GM21360 (cell line): ENCODE data around the gene TTC33.
A peak's percentile ranks its signal among the peaks of the same experiment; 100 is the strongest.
"Not testable (repeated sequence)": the region's sequence is repeated elsewhere in the genome, so short reads cannot be mapped to it uniquely, and the experiment has no call there.

Source experiments
- ATAC-seq: cut with Tn5 transposase; IDR thresholded peaks from one replicate; pipeline ENCODE4 v1.9.1; 2021; ENCODE audit warnings: mild to moderate bottlenecking, moderate library complexity; ENCODE audit not compliant: unreplicated experiment

TTC33 gene, protein sequence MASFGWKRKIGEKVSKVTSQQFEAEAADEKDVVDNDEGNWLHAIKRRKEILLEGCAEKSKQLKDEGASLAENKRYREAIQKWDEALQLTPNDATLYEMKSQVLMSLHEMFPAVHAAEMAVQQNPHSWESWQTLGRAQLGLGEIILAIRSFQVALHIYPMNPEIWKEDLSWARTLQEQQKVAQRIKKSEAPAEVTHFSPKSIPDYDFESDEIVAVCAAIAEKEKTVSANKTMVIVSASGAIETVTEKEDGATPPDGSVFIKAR

DNA sequence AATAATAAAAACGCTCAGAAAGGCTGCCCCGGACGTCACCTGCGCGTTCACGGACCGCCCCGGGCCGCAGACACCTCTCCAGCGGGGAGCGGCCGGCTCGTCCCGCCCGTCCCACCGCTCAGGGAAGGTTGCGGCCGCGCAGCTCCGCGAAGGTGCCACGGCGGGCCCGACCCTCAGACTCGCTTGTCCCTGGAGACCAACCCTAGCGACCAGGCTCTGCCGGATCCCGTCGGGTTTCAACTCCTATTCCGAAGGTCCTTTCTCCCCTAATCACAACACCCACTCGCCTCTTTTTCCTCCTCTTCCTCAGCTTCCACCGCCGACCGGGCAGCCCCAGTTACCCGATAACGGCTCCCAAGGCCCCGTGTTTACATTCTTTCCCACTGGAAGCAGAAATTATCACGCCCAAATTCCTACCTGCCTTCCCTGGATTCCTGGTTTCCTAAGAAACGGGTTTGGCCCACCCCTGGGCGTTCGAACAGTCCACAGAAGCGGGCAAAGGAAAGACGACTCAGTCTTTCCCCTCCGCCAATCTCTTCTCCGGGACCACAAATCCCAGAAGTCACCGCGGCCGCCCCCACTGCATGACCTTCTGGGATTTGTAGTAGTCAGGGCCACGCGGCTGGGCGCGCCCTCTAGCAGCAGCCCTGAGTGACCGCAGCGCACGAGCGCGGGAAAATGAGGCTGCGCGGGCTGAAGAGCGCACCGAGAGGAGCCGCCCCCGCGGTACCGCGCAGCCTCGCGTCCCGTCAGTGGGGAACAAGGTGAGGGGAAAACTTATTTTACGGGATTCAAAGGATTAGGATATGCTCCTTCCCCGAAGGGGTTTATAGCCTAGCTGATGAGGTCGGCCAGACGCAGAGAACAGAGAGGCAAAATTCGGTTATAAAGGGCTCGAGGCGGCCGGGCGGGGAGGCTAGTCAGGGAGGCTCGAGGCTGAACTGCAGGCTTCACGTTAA is at the start of gene TTC33:
TSS of gene TTC33 (minus strand) at position 555 of the 959 bp plus-strand sequence. CDS start 8,943 bp downstream, outside the sequence.
- ATAC-seq = peak; percentile 86

DNA sequence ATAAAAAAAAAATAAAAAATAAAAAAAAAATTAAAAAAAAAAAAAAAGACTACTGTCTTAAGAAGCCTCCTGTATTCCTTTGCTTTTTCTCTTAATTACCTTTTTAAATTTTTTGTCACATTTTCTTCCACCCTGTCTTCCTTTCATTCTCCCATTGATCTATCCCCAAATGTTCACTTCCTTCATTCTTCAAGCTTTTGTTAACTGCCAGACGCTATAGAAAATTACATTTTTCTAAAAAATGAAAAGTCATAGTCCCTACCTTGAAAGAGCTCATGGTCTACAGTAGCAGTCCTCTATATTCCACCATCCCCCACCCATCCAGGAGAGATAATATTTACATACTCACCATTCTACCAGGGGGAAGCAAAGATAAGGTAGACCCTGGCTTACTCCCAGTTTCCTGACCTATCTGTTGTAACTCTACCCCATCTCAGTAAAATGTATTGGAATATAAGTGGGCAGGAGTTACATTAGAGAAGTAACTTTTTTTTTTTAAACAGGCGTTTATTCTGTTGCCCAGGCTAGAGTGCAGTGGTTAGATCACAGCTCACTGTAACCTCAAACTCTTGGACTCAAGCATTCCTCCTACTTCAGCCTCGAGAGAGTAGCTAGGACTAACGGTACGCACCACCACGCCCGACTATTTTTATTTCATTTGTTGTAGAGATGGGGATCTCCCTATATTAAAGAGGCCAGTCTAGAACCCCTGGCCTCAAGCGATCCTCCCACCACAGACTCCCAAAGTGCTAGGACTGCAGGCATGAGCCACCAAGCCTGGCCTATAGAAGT is 46.2 kb upstream of the TTC33 start:
- no peak for ATAC-seq

DNA sequence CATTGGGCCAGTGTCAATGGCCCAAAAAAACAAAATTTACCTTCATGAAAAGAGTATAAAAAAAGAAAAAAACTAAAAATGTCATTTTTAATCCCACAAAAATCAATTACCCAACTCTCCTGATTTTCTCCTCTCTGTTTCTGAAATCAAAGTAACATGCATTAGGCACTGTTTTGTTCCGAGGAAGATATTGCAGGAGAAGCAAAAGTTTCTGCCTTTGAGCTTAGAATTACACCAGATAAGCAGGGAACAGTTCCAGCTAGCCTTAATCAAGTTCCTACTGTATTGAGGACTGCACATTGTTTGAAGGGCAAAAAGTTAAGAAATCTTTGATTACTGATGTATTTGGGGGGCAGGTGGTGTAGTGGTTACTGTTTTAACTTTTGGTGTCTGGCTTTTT is 43.5 kb upstream of the TTC33 start:
- no peak for ATAC-seq

DNA sequence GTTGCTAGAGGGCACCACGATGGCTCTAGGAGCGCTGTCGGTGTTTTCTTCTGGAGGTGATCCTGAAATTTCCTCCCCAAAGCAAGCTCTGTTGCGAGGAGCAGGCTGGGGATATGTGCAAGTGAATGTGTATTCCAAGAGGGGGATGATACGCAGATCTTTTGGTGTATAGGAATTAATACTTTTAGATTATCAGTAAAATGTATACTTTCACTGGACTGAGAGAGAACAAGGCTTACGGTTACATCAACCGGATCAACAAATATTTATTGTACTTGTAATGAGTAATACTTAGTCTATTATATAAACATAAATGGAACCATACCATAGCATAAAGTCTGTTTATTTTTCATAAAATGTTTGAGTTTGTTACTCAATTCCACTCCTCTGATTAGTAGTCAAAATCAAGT is 43.0 kb upstream of the TTC33 start:
- ATAC-seq = no peak

DNA sequence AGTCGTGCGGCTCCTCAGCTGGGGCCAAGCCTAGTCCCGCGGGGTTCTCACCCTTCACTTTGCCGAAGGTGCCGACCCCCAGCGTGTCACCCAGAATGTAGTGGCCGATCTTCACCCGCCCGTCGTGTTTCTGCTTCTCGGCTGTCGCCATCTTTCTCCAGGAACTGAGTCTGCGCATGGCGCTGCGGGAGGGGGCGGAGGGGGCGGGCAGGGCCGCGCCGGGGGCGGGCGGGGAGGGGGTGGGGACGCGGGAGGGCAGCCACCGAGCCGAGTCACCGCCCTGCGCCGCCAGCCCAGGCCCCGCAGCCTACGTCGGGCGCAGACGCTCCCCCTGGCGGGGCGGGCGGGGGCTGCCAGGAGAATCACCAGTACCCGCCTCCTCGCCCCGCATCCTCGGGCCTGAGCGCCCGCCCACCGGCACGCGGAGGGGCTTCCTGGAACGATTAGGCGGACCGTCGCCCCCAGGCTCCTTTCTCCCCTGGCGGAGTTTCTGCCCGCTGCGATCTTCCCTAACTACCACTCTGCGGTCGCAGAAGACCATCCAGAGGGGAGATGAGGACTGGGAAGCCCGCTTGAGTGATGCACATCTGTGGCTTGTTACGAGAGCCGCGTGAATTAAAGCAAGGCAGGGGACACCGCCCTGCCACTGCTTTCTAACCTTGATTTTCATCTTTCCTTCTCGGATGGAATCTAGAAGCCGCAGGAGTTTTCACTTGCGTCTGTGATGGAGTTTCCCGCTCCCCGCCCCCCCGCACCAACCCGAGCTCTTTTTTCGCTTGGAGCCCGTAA is 42.4 kb upstream of the TTC33 start, which contains the start of gene PRKAA1:
TSS of gene PRKAA1 (minus strand) at position 363 of the 789 bp plus-strand sequence. CDS start at position 178, 185 bp downstream.
- ATAC-seq = peak; percentile 96

DNA sequence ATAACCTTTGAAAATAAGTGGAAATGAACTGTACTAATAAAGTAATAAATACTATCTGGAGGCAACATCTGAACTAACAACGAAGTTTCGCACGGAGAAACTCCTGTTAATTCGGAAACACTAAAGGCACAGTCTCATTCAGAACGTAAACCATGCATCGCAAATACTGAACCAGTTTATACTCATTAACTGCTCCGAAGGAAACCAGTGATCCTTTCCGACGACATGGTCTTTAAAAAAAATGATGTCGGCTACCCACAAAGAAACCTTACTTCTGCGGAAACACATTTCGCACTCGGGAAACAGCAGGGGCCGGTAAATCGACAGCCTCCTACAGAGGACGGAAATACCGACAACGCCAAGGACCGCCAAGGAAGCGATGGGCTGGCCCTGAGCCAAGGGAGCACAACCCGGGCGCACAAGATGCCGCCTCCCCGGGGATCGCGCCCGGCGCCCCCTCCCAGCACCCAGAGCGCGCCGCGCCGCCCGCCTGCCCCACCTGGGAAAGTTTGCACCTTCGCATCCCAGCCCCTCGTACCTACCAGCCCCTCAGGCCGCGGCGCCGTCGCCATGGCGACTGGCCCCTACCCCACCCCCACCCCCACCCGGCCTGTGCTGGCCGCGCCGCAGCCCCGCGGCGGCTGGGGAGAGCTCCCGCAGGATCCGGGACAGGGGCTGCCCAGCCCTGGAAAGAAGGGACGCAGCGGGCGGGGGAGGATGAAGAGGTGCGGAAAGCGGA is 41.7 kb upstream of the TTC33 start:
- ATAC-seq = peak; percentile 34

DNA sequence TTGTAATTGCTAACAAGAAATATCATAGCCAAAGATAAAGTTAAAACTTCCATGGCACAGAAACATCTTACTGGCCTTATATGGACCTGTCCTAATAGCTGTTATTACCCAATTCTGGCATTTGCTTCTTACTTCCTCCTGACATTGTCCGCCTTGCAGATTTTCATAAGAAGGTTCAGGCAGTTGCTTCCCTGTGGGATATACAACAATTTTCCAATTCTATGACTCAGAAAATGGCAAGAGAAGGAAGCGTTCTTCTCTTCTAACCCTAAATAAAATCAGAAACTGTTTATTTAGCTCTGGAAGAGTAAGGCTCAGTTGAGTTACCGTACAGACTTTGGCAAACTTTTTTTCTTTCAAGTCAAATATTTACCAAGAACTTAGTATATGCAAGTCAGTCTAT is 40.7 kb upstream of the TTC33 start:
- no peak for ATAC-seq

DNA sequence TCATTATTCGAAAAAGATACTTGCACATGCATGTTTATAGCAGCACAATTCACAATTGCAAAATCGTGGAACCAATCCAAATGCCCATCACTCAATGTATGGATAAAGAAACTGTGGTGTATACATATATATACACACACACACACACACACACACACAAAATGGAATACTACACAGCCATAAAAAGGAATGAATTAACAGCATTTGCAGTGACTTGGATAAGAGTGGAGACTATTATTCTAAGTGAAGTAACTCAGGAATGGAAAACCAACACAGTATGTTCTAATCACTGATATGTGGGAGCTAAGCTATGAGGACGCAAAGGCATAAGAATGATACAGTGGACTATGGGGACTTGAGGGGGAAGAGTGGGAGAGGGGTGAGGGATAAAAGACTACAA is 39.1 kb upstream of the TTC33 start:
- ATAC-seq = not testable (repeated sequence)

DNA sequence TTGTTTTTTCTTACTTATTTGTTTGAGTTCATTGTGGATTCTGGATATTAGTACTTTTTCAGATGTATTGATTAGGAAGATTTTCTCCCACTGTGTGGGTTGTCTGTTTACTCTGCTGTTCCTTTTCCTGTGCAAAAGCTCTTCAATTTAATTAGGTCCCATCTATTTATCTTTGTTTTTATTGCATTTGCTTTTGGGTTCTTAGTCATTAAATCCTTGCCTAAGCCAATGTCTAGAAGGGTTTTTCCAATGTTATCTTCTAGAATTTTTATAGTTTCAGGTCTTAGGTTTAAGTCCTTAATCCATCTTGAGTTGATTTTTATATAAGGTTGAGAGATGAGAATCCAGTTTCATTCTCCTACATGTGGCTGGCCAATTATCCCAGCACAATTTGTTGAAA is 38.6 kb upstream of the TTC33 start:
- not testable (repeated sequence) for ATAC-seq

DNA sequence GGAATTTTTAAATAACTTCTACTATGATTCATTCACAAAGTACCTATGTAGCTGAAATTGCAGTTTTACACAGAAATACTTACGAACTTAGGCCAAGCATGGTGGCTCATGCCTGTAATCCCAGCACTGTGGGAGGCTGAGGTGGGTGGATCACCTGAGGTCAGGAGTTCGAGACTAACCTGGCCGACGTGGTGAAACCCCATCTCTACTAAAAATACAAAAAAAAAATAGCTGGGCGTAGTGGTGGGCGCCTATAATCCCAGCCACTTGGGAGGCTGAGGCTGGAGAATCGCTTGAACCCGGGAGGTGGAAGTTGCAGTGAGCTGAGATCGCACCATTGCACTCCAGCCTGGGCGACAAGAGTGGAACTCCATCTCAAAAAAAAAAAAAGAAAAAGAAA is 36.9 kb upstream of the TTC33 start:
- ATAC-seq = not testable (repeated sequence)

DNA sequence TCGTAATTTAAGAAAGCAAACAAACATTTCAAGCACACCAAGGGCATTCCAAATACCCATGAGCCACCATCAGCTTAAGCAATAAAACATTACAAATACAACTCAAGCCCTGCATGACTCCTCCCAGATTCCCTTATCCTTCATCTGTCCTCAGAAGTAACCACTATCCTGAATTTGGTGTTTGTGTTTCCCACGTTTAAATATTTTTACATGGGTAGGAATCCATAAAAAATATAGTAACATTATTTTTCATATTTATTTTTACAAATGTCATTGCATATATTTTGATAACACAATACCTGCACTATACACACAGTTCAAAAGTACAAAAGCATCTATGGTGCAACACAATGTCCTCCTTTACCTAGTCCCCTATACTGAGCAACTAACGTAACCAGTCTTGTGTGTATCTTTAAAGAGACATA is 36.0 kb upstream of the TTC33 start:
- no peak for ATAC-seq

DNA sequence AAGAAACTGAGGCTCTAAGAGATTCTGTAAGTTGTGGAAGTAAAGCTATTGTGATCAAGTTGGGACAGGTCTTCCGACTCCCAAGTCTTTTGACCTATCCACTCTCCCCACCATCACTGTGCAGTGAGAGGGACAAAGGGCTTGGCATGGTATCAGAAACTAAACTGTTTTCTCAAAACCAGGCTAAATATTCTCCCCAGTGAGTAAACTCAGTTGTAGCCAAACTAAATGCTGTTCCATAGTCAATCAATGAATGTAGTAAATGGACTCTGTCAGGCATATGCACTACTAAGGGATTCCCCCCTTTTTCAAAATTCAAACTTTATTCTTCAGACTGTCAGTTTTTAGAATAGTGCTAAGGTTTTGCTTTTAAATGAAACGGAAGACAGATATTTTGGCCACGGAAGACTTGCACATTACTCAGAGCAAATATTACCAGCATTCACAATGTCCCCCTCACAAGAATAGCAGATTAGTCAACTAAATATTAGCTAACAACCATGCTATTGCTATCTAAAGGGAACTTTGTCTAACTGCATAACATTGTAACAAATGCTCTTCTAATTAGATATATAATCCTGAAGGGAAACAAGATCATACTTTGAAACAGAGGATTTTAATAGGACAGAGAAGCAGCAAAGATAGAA is 35.3 kb upstream of the TTC33 start:
- ATAC-seq = no peak

DNA sequence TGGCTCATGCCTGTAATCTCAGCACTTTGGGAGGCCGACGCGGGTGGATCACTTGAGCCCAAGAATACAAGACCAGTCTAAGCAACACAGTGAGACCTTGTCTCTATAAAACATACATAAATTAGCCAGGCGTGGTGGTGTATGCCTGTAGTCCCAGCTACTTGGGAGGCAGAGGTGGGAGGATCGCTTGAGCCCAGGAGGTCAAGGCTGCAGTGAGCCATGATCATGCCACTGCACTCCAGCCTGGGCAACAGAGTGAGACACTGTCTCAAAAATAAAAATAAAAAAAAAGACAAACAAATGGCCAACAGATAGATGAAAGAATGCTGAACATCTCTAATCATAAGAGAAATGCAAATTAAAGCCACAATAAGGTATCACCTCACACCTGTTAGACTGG is 33.2 kb upstream of the TTC33 start:
- not testable (repeated sequence) for ATAC-seq

DNA sequence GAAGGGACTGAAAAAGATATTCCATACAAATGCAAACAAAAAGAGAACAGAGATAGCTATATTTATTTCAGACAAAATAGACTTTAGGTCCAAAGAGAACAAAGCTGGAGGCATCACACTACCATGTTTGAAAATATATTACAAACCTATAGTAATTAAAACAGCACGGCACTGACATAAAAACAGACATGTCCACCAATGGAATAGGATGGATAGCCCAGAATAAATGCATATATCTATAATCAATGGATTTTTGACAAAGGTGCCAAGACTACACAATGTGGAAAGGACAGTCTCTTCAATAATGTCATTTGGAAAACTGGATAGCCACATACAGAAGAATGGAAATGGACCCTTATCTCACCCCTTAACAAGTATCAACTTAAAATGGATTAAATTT is 32.2 kb upstream of the TTC33 start:
- ATAC-seq = no peak

DNA sequence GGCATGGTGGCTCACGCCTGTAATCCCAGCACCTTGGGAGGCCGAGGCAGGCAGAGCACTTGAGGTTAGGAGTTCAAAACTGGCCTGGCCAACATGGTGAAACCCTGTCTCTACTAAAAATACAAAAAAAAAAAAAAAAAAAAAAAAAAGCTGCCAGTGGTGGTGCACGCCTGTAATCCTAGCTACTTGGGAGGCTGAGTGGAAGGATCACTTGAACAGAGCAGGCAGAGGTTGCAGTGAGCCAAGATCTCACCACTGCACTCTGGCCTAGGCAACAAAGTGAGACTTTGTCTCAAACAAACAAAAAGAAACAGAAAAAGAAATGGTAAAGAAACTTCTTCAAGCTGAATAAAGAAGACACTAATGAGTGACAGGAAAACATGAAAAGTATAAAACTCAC is 30.9 kb upstream of the TTC33 start:
- not testable (repeated sequence) for ATAC-seq

DNA sequence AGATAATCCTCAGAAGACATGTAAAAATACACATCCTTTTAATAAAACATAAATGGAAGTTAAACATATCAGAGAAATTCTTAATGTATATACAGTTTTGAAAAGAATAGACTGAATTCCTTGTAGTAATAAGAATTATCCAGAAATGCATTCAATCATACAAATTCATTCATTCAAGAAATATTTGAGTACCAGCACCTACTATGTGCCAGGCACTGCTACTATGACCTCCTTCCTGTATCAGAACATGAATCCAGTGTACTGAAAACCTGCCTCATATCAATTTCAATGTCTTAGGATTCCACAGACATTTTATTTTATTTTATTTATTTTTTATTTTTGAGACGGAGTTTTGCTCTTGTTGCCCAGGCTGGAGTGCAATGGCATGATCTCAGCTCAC is 29.2 kb upstream of the TTC33 start:
- ATAC-seq = no peak

DNA sequence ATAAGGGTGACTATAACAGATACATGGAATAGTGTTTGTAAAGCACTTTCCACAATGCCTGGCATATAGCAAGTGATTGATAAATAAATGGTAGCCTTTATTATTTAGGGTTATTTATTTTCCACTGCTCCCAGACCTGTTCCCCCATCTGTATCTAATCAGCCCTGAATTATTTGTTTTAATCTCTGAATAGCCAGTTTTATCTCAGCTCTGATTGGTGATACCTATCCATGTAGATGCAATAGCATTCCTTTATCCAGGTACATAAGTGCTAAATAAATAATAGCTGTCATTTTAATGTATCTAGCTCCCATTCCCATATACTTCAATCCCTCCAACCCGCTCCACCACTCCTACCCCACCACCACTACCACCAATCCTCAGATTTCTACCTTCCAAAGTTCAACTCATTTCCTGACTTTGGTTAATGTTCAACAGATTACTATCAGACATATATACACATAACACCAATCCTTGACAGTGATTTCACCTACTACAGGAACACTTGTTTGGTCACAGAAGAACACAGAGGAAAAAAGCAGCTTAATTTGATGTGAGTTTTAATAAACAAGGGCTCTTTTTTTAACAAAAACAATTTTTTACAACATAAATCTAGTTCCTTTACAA is 28.4 kb upstream of the TTC33 start:
- ATAC-seq = no peak

DNA sequence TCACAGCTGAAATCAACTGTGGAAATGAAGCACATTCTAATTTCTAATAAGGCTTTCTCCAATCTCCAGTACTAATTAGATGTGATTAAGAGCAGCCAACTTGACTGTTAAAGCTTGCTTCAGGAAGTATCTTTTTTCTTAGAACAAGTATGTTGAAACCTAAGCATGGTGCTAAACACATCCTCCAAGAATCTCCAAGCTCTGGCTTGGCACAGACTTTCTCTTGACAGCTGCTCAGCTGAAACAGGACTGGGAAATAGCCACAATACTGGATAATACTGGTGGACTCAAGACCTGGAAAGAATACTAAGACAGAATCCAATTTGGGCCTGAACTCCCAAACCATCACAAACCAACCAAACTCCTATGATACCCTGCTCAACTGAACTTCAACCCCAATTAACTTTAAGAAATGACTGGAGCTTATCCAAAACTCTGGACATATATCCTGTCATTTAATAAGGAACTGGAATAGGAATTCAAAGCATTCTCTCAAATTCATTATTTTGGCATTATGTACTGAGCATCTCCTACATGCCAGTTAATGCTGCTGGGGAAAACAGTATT is 26.2 kb upstream of the TTC33 start:
- no peak for ATAC-seq
